ENCODE measurements around the gene ARHGAP32.

DNA sequence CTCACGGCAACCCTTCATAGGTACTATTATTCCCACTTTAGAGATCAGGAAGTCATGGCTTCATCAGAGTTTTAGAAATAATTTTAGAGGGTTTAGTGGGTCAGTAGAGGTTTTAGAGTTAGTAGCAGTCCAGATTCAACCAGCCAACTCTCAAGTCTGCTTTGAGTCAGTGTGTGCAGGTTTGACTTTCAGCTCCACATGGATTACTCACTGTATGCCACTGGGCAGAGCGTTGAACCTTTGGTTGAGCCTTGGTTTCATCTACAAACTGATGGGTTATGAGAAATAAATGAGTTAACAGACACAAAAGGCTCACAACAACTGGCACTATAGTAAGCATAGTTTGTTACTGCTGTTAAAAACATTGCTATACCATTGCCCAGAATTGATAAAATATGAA, 230.5 kb downstream of the ARHGAP32 start:
- TF ChIP-seq, protein P1, sequence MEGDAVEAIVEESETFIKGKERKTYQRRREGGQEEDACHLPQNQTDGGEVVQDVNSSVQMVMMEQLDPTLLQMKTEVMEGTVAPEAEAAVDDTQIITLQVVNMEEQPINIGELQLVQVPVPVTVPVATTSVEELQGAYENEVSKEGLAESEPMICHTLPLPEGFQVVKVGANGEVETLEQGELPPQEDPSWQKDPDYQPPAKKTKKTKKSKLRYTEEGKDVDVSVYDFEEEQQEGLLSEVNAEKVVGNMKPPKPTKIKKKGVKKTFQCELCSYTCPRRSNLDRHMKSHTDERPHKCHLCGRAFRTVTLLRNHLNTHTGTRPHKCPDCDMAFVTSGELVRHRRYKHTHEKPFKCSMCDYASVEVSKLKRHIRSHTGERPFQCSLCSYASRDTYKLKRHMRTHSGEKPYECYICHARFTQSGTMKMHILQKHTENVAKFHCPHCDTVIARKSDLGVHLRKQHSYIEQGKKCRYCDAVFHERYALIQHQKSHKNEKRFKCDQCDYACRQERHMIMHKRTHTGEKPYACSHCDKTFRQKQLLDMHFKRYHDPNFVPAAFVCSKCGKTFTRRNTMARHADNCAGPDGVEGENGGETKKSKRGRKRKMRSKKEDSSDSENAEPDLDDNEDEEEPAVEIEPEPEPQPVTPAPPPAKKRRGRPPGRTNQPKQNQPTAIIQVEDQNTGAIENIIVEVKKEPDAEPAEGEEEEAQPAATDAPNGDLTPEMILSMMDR (IDR thresholded peaks at IDR 0.05) = no peak
- no peak for TF ChIP-seq POLR2A (IDR thresholded peaks at IDR 0.05)
